ENCODE data around the gene FAM107B. TPM values are rescaled to one million over a fixed set of nuclear protein-coding genes. Genes with fewer than 3 reads are reported as not detected.
"Not testable (repeated sequence)": the region's sequence is repeated elsewhere in the genome, so short reads cannot be mapped to it uniquely, and the experiment has no call there.

The FAM107B gene
- total RNA-seq, 1 experiment from 2014 or later: 24.5 TPM

DNA sequence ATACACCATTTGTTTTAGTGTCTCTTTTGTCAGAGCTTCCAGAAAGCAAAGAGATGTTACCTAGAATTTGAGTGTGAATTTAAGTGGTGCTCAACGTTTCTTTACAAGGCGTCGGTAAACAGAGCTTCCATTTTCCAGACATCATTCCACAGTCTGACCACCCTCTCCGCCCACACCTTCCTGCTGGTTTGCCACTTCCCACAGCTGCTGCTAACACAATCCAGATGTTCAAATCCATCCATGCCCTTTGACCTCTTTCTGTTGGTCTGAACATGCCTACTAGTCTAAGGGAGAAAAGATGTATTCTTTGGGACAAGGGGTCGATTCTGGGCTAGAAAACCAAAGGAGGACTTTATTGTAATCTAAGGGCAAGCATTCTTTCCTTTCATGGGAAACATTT is 86.1 kb downstream of the FAM107B start:
- H3K4me2 ChIP-seq (ENCODE audit: insufficient read depth, insufficient read length, low read length): no peak overlapping the region
- no peaks in the 10 kb centered on the region for H3K4me1 Mint-ChIP-seq

DNA sequence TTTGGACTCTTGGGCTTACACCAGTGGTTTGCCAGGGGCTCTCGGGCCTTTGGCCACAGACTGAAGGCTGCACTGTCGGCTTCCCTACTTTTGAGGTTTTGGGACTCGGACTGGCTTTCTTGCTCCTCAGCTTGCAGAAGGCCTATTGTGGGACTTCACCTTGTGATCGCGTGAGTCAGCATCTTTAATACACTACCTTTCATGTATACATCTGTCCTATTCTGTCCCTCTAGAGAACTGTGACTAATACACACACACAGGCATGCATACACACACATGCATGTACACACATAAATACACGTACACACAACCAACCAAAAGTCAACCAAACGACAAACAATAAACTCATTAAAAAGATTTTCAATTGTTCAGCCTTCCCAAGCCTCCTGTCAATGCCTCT is 86.5 kb downstream of the FAM107B start:
- not testable (repeated sequence) for H2BK12ac ChIP-seq (ENCODE audit: insufficient read length, low read depth, low read length); H4K8ac ChIP-seq (replicated peaks; ENCODE audit: insufficient read length, low read depth, low read length); H3K27me3 ChIP-seq (ENCODE audit: insufficient read depth, low read length); H4K91ac ChIP-seq (ENCODE audit: insufficient read length, low read depth, low read length); H3K9me3 ChIP-seq (ENCODE audit: control insufficient read depth, low read depth, low read length); H3K9me3 Mint-ChIP-seq; H3K4me3 Mint-ChIP-seq; H2AK5ac ChIP-seq (ENCODE audit: insufficient read length, low read length); H3K79me1 ChIP-seq (ENCODE audit: insufficient read depth, low read depth, low read length, poor library complexity, severe bottlenecking); H3K14ac ChIP-seq (ENCODE audit: insufficient read depth, low read length); H3K56ac ChIP-seq (ENCODE audit: insufficient read length, low read depth, low read length); H3K27me3 Mint-ChIP-seq (ENCODE audit: low read depth); H3K4me1 ChIP-seq (ENCODE audit: insufficient read depth, low read length); H3K79me2 ChIP-seq (ENCODE audit: insufficient read depth, low read length); H3K27ac Mint-ChIP-seq; H3T11ph ChIP-seq (ENCODE audit: low read length); H4K5ac ChIP-seq (ENCODE audit: insufficient read length, low read depth, low read length); H2AFZ ChIP-seq (ENCODE audit: low read length); H3K4me2 ChIP-seq (ENCODE audit: insufficient read depth, insufficient read length, low read length); H3K4ac ChIP-seq (ENCODE audit: low read depth, low read length); H4K20me1 ChIP-seq (ENCODE audit: control insufficient read depth, insufficient read depth, insufficient read length); DNase-seq; H2BK5ac ChIP-seq (ENCODE audit: insufficient read length, low read length); H2BK120ac ChIP-seq (ENCODE audit: low read depth, low read length, poor library complexity, severe bottlenecking); H3K23me2 ChIP-seq (ENCODE audit: insufficient read length, low read depth, low read length, poor library complexity, severe bottlenecking); H3K18ac ChIP-seq (ENCODE audit: insufficient read length, low read depth, low read length); H2BK20ac ChIP-seq (ENCODE audit: low read depth, low read length, poor library complexity, severe bottlenecking); H3K9ac ChIP-seq (ENCODE audit: extremely low read depth, insufficient read length, low read length); H3K23ac ChIP-seq (ENCODE audit: insufficient read length, low read depth, low read length); H3K4me1 Mint-ChIP-seq; H2BK15ac ChIP-seq (ENCODE audit: low read depth, low read length); H3K27ac ChIP-seq (ENCODE audit: insufficient read length, low read depth, low read length); H3K36me3 Mint-ChIP-seq (ENCODE audit: insufficient read depth in 1 of 3, low read depth in 3 of 3)
- WGBS (ENCODE audit: extremely low coverage, insufficient read length, low lambda C conversion rate): 100% methylated on average over 2 of the region's 7 CpGs

More for the DNA sequence above, 86.1 kb downstream of the FAM107B start:
- Histone ChIP-seq H3K79me2 (ENCODE audit: insufficient read depth, low read length) (no peaks in the 10 kb centered on the region), H4K20me1 (ENCODE audit: control insufficient read depth, insufficient read depth, insufficient read length) (no peaks in the 10 kb centered on the region), H4K5ac (ENCODE audit: insufficient read length, low read depth, low read length) (no peak overlapping the region), H2BK15ac (ENCODE audit: low read depth, low read length) (no peak overlapping the region), H2BK120ac (ENCODE audit: low read depth, low read length, poor library complexity, severe bottlenecking) (no peak overlapping the region), H2AFZ (ENCODE audit: low read length) (no peak overlapping the region), H3K27me3 (ENCODE audit: insufficient read depth, low read length) (no peaks in the 10 kb centered on the region), H4K8ac (replicated peaks; ENCODE audit: insufficient read length, low read depth, low read length) (no peak overlapping the region), H3K9ac (ENCODE audit: extremely low read depth, insufficient read length, low read length) (no peak overlapping the region), H2BK12ac (ENCODE audit: insufficient read length, low read depth, low read length) (no peak overlapping the region), H3K23me2 (ENCODE audit: insufficient read length, low read depth, low read length, poor library complexity, severe bottlenecking) (no peaks in the 10 kb centered on the region), H2BK5ac (ENCODE audit: insufficient read length, low read length) (no peak overlapping the region), H3K27ac (ENCODE audit: insufficient read length, low read depth, low read length) (no peak overlapping the region), H3K4me1 (ENCODE audit: insufficient read depth, low read length) (no peaks in the 10 kb centered on the region), H3K4ac (ENCODE audit: low read depth, low read length) (no peak overlapping the region), H3K79me1 (ENCODE audit: insufficient read depth, low read depth, low read length, poor library complexity, severe bottlenecking) (no peaks in the 10 kb centered on the region), H3K18ac (ENCODE audit: insufficient read length, low read depth, low read length) (no peak overlapping the region), H2BK20ac (ENCODE audit: low read depth, low read length, poor library complexity, severe bottlenecking) (no peak overlapping the region), H2AK5ac (ENCODE audit: insufficient read length, low read length) (no peak overlapping the region), H3K14ac (ENCODE audit: insufficient read depth, low read length) (no peak overlapping the region), H3T11ph (ENCODE audit: low read length) (no peak overlapping the region), H3K56ac (ENCODE audit: insufficient read length, low read depth, low read length) (no peak overlapping the region), H3K9me3 (ENCODE audit: control insufficient read depth, low read depth, low read length) (no peaks in the 10 kb centered on the region), H4K91ac (ENCODE audit: insufficient read length, low read depth, low read length) (no peak overlapping the region), H3K23ac (ENCODE audit: insufficient read length, low read depth, low read length) (no peak overlapping the region)
- Mint-ChIP-seq H3K27me3 (ENCODE audit: low read depth) (no peaks in the 10 kb centered on the region), H3K36me3 (ENCODE audit: insufficient read depth in 1 of 3, low read depth in 3 of 3) (no peaks in the 10 kb centered on the region), H3K9me3 (no peaks in the 10 kb centered on the region), H3K4me3 (no peak overlapping the region), H3K27ac (peak overlapping the region in 1 of 3 experiments; percentile 1; a peak in 1 of 7 replicates)
- no peak for DNase-seq
- TF ChIP-seq, protein P1, sequence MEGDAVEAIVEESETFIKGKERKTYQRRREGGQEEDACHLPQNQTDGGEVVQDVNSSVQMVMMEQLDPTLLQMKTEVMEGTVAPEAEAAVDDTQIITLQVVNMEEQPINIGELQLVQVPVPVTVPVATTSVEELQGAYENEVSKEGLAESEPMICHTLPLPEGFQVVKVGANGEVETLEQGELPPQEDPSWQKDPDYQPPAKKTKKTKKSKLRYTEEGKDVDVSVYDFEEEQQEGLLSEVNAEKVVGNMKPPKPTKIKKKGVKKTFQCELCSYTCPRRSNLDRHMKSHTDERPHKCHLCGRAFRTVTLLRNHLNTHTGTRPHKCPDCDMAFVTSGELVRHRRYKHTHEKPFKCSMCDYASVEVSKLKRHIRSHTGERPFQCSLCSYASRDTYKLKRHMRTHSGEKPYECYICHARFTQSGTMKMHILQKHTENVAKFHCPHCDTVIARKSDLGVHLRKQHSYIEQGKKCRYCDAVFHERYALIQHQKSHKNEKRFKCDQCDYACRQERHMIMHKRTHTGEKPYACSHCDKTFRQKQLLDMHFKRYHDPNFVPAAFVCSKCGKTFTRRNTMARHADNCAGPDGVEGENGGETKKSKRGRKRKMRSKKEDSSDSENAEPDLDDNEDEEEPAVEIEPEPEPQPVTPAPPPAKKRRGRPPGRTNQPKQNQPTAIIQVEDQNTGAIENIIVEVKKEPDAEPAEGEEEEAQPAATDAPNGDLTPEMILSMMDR (conservative IDR thresholded peaks at IDR 0.05): no peak
- no CpG with 5 or more reads among the region's 5 CpGs for WGBS (ENCODE audit: extremely low coverage, insufficient read length, low lambda C conversion rate)

Measured in H9 (cell line).